ENCODE results near the gene PDE4B.

- TF ChIP-seq CTCF (IDR thresholded peaks at IDR 0.05) (no peak), POLR2A (IDR thresholded peaks at IDR 0.05) (no peak)
Observed at GRCh38 chr1:66364578-66365391, 572.1 kb downstream of the PDE4B start.
